ENCODE measurements around the gene HSPA2. TPM values are rescaled to one million over a fixed set of nuclear protein-coding genes. Genes with fewer than 3 reads are reported as not detected.
A peak's percentile ranks its signal among the peaks of the same experiment; 100 is the strongest.

The HSPA2 gene
- total and polyA plus RNA-seq, 2 donors (not counting 1 experiment from before 2014, with no cell fraction given), result 3.6 to 19.6 TPM

GRCh38 chr14:64506721-64507120 lies 33.8 kb upstream of the HSPA2 start:
- Mint-ChIP-seq H3K27ac (peak overlapping the region; percentile 100), H3K27me3 (no peaks in the 10 kb centered on the region)
- CTCF ChIA-PET, result interaction anchor here (1.0 kb wide), 1 partner anchor 77 kb away, joined by 4 read pairs; no protein-coding TSS in a partner anchor

More at GRCh38 chr14:64506721-64507120, 33.8 kb upstream of the HSPA2 start:
- Histone ChIP-seq H3K79me2 (ENCODE audit: control insufficient read depth, insufficient read depth, low read length) (peaks cover 80% of the 10 kb centered on the region), H3K4me1 (ENCODE audit: control insufficient read depth in 2 of 2, insufficient read depth in 2 of 2, low read length in 2 of 2) (peaks cover 66 to 68% of the 10 kb centered on the region in 2 donors), H3K36me3 (replicated peaks in 1 of 2; ENCODE audit: control extremely low read depth in 1 of 2, control insufficient read depth in 1 of 2, extremely low read depth in 1 of 2, insufficient read depth in 2 of 2, low read length in 1 of 2) (no peaks in the 10 kb centered on the region), H3K9me3 (ENCODE audit: control extremely low read depth in 1 of 3, control insufficient read depth in 2 of 3, insufficient read depth in 1 of 3, low read length in 2 of 3) (no peaks in the 10 kb centered on the region), H3K27ac (ENCODE audit: low read length in 2 of 2) (peak overlapping the region; percentile 99 to 100), H4K20me1 (ENCODE audit: control insufficient read depth, insufficient read depth, low read length, poor library complexity, severe bottlenecking) (peaks cover 48% of the 10 kb centered on the region), H3K4me3 (ENCODE audit: control extremely low read depth in 1 of 5, extremely low read depth in 1 of 5, insufficient read depth in 1 of 5, low read depth in 2 of 5, low read length in 4 of 5) (peak overlapping the region in 3 of 5 experiments; percentile 3 to 34 (median 31)), H3K27me3 (replicated peaks in 1 of 4; ENCODE audit: control extremely low read depth in 1 of 4, control insufficient read depth in 3 of 4, insufficient read depth in 4 of 4, low read length in 3 of 4) (no peaks in the 10 kb centered on the region), H3K4me2 (replicated peaks; ENCODE audit: low read depth, low read length, poor library complexity, severe bottlenecking) (peak overlapping the region; percentile 86), H2AFZ (ENCODE audit: insufficient read depth, low read depth, low read length, poor library complexity, severe bottlenecking) (no peak overlapping the region), H3K9ac (ENCODE audit: low read length) (peak overlapping the region; percentile 95)
- POLR2A ChIA-PET, result no interaction called here
- DNase-seq (peak; percentile 65), ATAC-seq (ENCODE audit: low read depth) (no peak)
- no peaks in the 10 kb centered on the region for H3K9me3 Mint-ChIP-seq (ENCODE audit: insufficient read depth)
- no CpG with 5 or more reads among the region's 3 CpGs for WGBS (ENCODE audit: insufficient coverage)
- intact Hi-C loops (cut with micrococcal nuclease), result no loop called here
- H3K4me1 Mint-ChIP-seq, result peaks cover 68% of the 10 kb centered on the region
- TF ChIP-seq EZH2 (IDR thresholded peaks at IDR 0.05; ENCODE audit: borderline replicate concordance, insufficient read depth, low read depth, low read length, poor library complexity, severe bottlenecking) (no peak), CTCF (IDR thresholded peaks at IDR 0.05) (no peak)
- H3K4me3 Mint-ChIP-seq, result peak overlapping the region; percentile 95

Measured in B cell (primary cell).